NCI-H2227 (cell line): Measurements from ENCODE around the gene ZNF281.
A peak's percentile ranks its signal among the peaks of the same experiment; 100 is the strongest.
"Not testable (repeated sequence)": the region's sequence is repeated elsewhere in the genome, so short reads cannot be mapped to it uniquely, and the experiment has no call there.

Experiments used
- DNase-seq: peaks from one replicate; lab custom pipeline; 2025; ENCODE audit not compliant: unreplicated experiment; lab: John Stamatoyannopoulos, UW

Gene ZNF281, protein sequence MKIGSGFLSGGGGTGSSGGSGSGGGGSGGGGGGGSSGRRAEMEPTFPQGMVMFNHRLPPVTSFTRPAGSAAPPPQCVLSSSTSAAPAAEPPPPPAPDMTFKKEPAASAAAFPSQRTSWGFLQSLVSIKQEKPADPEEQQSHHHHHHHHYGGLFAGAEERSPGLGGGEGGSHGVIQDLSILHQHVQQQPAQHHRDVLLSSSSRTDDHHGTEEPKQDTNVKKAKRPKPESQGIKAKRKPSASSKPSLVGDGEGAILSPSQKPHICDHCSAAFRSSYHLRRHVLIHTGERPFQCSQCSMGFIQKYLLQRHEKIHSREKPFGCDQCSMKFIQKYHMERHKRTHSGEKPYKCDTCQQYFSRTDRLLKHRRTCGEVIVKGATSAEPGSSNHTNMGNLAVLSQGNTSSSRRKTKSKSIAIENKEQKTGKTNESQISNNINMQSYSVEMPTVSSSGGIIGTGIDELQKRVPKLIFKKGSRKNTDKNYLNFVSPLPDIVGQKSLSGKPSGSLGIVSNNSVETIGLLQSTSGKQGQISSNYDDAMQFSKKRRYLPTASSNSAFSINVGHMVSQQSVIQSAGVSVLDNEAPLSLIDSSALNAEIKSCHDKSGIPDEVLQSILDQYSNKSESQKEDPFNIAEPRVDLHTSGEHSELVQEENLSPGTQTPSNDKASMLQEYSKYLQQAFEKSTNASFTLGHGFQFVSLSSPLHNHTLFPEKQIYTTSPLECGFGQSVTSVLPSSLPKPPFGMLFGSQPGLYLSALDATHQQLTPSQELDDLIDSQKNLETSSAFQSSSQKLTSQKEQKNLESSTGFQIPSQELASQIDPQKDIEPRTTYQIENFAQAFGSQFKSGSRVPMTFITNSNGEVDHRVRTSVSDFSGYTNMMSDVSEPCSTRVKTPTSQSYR

DNA sequence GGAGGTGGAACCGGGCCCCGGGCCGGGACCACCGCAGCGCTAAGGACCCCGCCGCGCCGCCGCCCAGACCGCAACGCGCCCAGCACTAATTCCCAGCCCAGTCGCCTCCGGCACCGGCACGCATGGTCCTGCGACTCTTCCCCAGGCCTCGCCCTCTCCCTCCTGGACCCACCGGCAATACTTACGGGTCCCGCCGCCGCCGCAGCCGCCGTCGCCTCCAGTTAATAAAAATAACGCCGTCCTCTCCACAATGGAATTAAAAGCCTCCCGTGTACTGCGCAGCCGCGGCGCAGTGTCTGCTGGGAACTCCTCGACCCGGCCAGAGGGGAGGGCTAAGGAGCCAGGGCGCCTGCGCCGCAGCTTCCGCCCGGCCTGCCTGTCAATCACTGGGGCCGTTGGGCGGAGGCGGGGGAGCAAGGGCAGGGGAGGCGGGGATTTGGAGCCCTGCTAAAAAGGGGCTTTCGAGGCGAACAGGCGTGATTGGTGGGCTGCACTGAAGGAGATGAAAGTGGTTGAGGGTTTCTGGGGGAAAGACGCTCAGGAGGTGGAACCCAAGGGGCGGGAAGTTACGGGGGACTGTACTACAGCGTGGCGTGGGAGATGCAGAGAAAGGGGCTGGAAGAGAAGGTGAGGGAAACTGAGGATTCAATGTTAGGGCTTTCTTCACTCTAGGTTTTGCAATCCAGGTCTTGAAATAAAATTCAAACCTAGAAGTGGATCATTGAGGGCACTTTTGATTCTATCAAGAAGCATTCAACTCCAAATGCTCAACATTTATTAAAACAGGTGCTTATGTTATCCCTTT, at the start of gene ZNF281:
Gene ZNF281, minus strand, starts transcription at position 276 of the 805 bp plus-strand sequence. CDS start 331 bp downstream, outside the sequence.
- DNase-seq = peak; percentile 98

DNA sequence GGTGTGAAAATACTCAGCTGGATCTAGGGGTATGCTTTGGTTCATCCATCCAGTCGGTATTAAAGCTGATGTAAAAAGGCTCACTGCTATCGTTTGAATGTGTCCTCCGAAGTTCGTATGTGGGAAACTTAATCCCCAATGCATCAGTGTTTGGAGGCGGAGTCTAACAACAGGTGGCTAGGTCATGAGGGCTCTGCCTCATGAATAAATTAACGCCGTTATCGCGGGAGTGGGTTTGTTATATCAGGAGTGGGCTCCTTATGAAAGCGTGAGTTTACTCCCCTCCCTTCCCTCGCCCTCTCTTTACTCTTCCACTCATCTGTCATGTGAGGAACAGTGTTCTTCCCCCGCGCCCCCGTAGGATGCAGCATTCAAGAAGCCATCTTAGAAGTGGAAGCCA, 48.9 kb upstream of the ZNF281 start:
- DNase-seq = no peak

DNA sequence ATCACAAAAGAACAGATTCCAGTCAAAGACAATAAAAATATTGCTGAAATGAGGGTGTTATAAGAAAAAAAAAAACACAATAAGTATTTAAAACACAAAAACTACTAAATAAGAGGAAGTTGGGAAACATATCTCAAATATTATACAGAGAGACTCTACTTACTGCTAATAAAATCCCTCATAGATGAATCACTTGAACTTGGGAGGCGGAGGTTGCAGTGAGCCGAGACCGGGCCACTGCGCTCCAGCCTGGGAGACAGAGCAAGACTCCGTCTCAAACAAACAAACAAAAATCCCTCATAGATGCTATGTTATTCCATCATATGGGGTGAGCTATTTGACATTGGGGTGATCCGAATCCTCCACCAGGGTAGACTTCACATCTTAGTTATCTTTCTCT, 48.0 kb upstream of the ZNF281 start:
- no peak for DNase-seq

DNA sequence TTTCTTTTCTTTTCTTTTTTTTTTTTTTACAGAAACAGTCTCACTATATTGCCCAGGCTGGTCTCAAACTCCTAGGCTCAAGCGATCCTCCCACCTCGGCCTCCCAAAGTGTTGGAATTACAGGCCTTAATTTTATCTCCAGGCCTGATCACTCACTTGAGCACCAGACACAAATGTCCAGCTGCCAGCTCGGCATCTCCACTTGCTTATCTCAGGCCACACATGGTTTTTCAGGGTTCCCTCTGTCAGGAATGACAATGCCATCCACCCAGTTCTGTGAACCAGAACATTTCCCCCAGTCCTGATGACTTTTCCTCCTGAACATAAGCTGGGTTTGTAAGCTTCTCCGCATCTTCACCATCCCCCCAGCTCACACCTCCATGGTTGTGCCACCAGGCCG, 44.6 kb upstream of the ZNF281 start:
- DNase-seq = no peak

DNA sequence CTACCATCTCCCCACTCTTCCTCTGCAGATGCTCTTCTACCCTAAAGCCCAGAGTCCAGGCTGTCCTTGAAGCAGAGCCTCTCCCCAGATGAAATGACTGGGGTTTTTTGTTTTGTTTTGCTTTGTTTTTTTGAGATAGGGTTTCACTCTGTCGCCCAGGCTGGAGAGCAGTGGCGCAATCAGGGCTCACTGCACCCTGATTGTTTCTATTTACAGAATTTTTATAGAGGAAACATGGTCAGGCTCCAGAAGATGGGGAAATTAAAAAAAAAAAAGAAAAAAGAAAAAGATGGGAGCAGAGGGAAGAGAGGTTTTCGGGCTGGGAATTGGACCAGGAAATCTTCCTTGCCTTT, 43.7 kb upstream of the ZNF281 start:
- no peak for DNase-seq

DNA sequence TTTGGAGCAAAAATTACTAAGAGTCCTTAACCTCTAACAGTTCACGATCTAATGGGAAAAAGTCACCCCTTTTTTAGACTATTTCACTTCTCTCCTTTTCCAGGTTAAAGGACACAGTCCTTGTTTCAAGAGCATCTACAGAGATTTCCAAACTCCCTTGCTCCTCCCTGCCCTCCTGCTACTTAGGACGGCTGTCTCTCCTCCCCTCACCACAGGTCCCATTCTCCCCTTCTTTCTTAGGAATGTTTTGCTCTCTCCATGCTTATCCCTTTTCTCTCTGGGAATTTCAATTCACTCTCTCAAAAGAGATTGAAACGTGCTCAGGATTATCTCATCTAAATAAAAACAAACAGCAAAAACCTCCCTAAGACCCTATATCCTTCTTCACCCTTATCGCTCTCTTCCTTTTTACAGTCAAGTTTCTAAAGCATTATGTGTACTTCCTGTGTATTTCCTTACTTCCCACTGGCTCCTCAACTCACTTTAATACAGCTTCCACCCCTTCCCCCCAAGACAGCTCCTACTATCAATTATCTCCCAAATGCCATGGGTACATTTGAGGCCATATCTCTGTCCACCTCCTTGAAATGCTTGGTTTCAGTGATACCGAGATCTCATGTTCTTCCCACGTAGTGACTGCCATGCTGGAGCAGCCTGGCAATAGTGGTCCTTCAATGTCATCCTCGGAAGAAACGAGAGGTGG, 43.2 kb upstream of the ZNF281 start:
- no peak for DNase-seq

DNA sequence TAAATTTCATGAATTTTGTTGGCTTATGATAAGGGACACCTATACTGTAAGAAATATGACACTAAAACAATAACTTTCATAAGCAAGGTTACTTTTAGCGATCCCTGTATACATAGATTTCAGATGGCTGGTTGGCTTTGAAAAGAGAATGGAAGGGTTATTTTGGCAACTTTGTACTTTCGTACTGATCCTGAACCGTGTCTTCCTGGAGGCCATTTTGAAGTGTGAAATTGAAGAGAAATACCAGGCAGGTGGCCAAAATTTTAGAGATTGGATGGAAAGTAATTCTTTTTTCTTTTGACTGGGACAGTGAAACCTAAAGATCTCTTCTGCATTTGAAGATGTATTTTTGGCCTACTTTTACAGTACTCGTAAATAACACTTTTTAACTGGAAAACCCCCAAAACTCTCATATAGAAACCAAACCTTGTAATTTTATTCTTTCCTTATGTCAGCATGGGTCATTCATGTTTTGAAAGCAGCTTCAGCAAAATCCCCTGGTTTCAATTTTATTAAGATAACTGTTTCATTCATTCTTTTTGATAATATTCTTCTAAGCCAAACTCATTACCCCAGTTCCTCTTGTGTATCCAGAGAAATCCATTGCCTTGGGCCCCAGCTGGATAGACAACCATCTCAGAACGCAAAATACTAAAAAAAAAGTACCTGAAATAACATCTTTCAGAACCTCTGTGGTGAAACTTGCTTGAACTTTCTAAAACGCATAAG, 38.4 kb upstream of the ZNF281 start:
- no peak for DNase-seq

DNA sequence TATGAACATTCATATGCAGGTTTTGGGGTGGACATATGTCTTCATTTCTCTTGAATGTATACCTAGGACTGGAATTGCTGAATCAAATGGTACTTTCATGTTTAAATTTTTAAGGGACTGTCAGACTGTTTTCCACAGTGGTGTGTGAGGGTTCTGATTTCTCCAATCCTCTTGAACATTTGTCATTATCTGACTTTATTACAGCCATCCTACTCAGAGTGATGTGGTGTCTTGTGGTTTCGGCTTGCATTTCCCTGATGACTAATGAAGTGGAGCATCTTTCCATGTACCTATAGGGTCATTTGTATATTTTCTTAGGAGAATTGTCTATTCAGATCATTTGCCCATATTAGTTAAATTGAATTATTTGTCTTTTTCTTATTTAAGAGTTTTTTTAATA, 35.4 kb upstream of the ZNF281 start:
- no peak for DNase-seq

DNA sequence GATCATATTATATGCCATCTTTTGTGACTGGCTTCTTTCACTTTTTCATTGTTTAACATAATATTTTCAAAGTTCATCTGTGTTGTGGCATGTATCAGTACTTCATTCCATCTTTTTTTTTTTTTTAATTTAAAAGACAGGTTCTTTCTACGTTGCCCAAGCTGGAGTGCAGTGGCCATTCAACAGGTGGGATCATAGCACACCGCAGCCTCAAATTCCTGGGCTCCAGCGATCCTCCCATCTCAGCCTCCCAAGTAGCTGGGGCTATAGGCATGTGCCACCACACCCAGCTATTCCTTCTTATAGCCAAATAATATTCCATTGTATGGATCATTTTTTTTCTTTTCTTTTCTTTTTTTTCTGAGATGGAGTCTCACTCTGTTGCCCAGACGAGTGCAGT, 34.6 kb upstream of the ZNF281 start:
- DNase-seq = no peak

DNA sequence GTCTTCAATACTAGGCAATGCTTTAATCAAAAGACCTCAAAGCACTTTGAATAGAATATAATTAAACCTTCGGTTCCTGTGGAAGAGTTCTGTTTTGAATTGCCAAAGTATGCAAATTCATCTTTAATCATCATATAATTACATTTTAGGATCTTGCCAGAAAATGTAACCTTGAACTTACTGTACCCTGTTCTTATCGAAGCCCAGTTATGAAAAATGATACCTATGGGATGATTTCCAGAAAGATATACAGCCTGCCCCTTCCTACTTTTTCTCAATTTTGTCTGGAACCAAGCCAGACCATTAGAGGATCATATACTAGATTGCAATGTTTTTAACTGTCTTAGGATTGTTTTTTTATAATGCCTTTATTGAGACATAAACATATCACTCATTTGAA, 34.0 kb upstream of the ZNF281 start:
- no peak for DNase-seq

DNA sequence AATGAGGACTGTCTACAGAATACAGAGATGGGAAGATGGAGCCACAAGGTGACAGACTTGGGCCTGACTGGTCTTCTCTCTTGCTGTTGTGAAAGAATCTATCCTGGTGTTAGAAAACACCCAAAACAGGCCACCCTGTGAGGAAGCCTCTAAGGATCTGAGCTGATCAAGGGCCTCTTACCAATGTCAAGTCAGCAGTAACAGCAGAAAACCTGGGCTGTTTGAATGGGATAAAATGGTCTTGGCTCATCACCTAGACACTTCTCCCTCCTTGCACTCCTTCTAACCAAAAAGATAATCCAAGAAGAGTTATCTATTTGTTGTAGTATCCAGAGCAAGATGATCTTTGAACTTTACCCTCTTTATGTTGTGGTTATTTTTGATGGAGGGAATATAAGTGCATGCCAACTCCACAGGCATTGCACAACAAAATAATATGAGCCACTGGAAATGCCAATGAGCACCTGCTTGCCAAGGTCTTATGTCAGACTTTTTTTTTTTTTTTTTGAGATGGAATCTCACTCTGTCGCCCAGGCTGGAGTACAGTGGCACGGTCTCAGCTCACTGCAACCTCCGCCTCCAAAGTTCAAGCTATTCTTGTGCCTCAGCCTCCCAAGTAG, 32.8 kb upstream of the ZNF281 start:
- no peak for DNase-seq

DNA sequence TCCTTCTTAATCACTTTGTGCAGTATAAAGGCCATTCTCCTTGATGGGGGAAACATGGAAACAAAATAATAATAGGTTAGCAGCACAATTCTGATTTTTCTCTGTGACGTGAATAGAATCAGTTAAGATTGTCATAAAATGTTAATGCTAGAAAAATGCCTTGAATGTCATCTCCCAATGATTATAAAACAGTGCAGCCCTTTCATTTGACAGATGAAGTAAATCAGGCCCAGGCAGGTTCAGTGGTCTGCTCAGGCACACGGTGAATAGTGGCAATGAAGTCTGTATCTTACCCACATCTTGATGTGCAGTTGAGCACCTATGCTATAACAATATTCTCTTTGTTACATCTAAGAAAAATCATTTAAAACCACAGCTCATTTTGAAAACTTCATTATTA, 32.2 kb upstream of the ZNF281 start:
- no peak for DNase-seq

DNA sequence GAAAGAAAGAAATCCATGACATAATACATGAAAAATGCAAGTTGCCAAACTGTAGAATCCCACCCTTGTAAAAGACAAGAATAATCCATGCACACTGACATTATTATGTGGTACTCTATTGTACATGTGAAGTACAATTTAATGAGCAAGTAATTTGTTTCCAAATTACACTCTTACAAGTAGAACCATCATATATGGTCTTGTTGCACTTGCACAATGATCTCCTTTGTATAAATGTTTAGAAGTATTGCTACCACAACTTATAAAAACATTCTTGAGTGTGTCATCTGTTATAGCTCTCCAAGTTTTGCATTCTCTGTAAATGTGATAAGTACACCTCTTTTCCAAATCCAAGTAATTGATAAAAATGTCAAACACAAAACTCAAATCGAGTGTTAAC, 29.1 kb upstream of the ZNF281 start:
- no peak for DNase-seq

DNA sequence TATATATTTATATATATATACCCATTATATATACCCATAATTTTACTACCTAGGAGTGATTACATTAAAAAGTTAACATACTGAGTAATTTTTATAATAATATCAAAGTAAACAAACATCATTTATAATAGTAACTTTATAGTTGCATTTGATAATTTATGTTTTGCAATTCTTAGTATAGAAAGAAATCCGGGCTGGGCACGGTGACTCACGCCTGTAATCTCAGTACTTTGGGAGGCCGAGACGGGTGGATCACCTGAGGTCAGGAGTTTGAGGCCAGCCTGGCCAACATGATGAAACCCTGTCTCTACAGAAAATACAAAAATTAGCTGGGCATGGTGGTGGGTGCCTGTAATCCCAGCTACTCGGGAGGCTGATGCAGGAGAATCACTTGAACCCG, 28.6 kb upstream of the ZNF281 start:
- DNase-seq = not testable (repeated sequence)

DNA sequence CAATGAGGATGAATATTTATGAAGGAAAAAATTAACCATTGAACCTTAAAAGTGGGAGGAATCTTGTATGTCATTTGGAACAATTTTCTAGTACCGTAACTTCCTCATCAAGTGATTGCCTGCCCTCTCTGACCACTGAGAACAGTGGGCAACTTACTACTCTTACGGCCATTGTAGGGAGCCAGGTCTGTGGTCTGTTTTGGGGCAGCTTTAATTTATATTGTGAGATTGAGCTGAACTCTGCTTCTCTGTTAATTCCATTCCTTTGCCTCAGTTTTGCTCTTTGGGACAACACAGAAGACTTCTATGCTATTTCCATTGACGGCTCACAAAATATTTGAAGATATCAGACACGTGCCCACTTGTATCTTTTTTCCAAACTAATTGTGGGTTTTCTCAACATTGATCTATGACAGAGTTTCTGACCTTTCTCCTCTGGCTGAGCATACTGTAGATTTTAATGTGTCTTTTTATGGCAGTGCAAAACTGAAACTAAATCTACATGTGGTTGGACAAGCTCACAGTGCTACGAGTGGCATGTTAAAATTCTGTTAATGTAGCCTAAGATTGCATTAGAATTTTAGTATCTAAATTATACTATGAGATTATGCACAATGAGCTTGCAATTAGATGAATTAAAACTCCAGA, 27.8 kb upstream of the ZNF281 start:
- peak; percentile 12 for DNase-seq

DNA sequence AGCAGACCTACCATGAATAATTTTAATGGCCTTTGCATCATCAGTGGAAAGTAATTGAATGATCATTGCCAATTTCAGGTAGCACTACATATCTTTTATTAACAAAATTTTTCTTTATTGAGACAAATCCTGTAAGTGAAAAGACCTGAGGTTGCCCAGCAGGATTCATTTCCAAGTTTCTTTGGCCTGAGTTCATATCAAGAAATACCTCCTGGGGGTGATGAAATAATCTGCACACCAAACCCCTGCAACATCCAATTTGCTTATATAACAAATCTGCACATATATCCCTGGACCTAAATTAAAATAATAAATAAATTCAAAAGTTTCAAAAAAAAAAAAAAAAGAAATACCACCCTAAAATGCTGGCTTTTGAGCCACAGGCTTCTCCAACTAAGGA, 27.3 kb upstream of the ZNF281 start:
- DNase-seq = no peak

DNA sequence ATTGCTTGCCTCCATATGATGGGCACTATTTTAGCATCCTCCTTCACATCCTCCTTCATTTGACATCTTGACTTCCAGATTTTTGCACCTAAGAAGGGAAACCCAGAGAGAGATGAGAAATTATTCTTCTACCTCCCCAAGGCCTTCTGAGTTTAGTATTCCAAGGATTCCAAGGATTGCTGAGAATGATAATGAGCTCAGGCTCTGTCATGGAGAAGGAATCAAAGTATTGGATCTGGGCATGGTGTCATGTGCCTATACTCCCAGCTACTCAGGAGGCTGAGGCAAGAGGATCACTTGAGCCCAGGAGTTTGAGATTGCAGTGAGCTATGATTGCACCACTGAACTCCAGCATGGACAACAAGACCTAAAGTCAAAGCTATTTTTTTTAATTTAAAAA, 26.6 kb upstream of the ZNF281 start:
- no peak for DNase-seq

DNA sequence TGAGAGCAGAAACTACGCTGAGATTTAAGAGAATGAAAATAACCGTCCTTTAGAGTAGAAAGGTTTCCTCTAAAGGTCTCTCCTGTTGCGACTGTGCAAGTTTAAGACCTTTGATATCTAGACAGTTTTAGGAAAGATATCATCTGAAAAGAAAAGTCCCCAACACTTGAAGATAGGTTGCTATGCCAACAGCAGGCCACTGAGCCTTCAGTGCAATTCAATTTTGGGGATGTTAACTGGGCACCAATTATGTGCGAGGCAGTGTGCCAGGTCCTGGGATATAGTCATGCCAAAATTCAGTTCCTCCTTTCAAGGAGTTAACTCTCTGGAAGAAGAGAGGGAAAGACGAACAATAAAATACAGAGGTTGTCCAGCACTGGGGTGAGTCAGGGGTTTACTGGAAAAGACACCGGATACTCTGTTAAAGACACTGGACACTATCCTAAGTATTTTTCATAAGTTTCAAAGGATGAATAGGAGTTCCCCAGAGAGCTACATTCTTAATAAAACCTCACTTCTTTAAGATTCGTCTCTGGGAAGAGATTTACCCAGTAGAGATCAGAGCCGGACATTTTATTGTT, 25.5 kb upstream of the ZNF281 start:
- DNase-seq = no peak

DNA sequence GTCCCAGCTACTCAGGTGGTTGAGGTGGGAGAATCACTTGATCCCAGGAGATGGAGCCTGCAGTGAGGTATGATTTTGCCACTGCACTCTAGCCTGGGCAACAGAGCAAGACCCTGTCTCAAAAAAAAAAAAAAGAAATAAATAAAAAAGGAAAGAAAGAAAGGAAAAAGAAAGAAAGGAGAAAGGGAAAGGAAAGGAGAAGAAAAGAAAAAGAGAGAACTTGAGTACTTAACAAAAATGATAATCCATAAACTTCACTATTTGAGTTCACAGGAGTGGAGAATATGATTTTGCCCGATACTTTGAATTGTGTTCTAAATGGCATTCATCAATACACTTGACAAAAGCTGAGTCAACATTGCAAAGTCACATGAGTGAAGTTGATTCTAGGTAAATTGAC, 23.8 kb upstream of the ZNF281 start:
- DNase-seq = no peak
